Mesenchymal stem cell (in vitro differentiated cells and primary cell): Measurements from ENCODE around the gene CMTM1.
A peak's percentile ranks its signal among the peaks of the same experiment; 100 is the strongest.

Experiments used
- DNase-seq: peaks from one replicate; pipeline ENCODE4 v3.0.0-alpha.2; 2013
- H2AFZ ChIP-seq: one replicate; pipeline ENCODE4 v1.6.1; 2013; ENCODE audit warnings: low read depth, mild to moderate bottlenecking, control low read depth, inconsistent platforms, low read length, moderate library complexity
- H2AK5ac ChIP-seq: 2 replicates; pipeline ENCODE4 v1.6.1; 2013; ENCODE audit warnings: low read length, moderate library complexity, mild to moderate bottlenecking, inconsistent platforms; ENCODE audit not compliant: severe bottlenecking
- H2BK120ac ChIP-seq: one replicate; pipeline ENCODE4 v1.6.1; 2013; ENCODE audit warnings: low read depth, mild to moderate bottlenecking, inconsistent platforms, low read length, moderate library complexity
- H2BK12ac ChIP-seq, 2 experiments: one replicate each; pipeline ENCODE4 v1.6.1; 2013; ENCODE audit warnings: inconsistent platforms in 2 of 2, low read length in 2 of 2, mild to moderate bottlenecking in 2 of 2, moderate library complexity in 2 of 2, control low read depth in 1 of 2
- H2BK15ac ChIP-seq: one replicate; pipeline ENCODE4 v1.6.1; 2013; ENCODE audit warnings: mild to moderate bottlenecking, low read depth, inconsistent platforms; ENCODE audit not compliant: poor library complexity, severe bottlenecking
- H2BK5ac ChIP-seq: 2 replicates; pipeline ENCODE4 v1.6.1; 2013; ENCODE audit warnings: low read depth, mild to moderate bottlenecking, low read length, control low read depth, inconsistent platforms; ENCODE audit not compliant: poor library complexity, severe bottlenecking
- H3K14ac ChIP-seq, 2 experiments: one replicate each; pipeline ENCODE4 v1.6.1; 2013; ENCODE audit warnings: inconsistent platforms in 2 of 2, low read length in 2 of 2, control low read depth in 1 of 2, mild to moderate bottlenecking in 1 of 2, moderate library complexity in 1 of 2
- H3K18ac ChIP-seq, 2 experiments: one replicate each; pipeline ENCODE4 v1.6.1; 2013; ENCODE audit warnings: inconsistent platforms in 2 of 2, low read length in 2 of 2, control low read depth in 1 of 2, low read depth in 1 of 2, mild to moderate bottlenecking in 1 of 2
- H3K23ac ChIP-seq, 2 experiments: one replicate each; pipeline ENCODE4 v1.6.1; 2013; ENCODE audit warnings: inconsistent platforms in 2 of 2, low read length in 2 of 2, mild to moderate bottlenecking in 2 of 2, moderate library complexity in 2 of 2, control low read depth in 1 of 2
- H3K27ac ChIP-seq: 2 replicates; pipeline ENCODE4 v1.5.1; 2013; ENCODE audit warnings: mild to moderate bottlenecking, moderate library complexity, low read length, control low read depth, inconsistent platforms; ENCODE audit not compliant: poor library complexity, severe bottlenecking
- H3K27me3 ChIP-seq, 2 experiments: 2 replicates each; pipeline versions ENCODE4 v1.6.1 to v1.7.0; 2013; ENCODE audit warnings: low read length in 2 of 2, mild to moderate bottlenecking in 2 of 2, moderate library complexity in 2 of 2, control low read depth in 1 of 2, inconsistent platforms in 1 of 2; ENCODE audit not compliant: control insufficient read depth in 1 of 2, insufficient read depth in 1 of 2
- H3K36me3 ChIP-seq, 2 experiments: 2 replicates each; pipeline versions ENCODE4 v1.6.1 to v1.7.0; 2013; ENCODE audit warnings: low read length in 2 of 2, control low read depth in 1 of 2, inconsistent platforms in 1 of 2, low read depth in 1 of 2, mild to moderate bottlenecking in 1 of 2; ENCODE audit not compliant: insufficient read depth in 2 of 2, control insufficient read depth in 1 of 2
- H3K4ac ChIP-seq, 2 experiments: one replicate each; pipeline ENCODE4 v1.6.1; 2013; ENCODE audit warnings: inconsistent platforms in 2 of 2, low read length in 2 of 2, mild to moderate bottlenecking in 2 of 2, moderate library complexity in 2 of 2, control low read depth in 1 of 2, low read depth in 1 of 2
- H3K4me1 ChIP-seq: 2 replicates; pipeline ENCODE4 v1.6.1; 2013; ENCODE audit warnings: low read depth, low read length, control low read depth; ENCODE audit not compliant: control insufficient read depth, insufficient read depth
- H3K4me2 ChIP-seq: 2 replicates; pipeline ENCODE4 v1.6.1; 2013; ENCODE audit warnings: low read length, mild to moderate bottlenecking, inconsistent platforms; ENCODE audit not compliant: poor library complexity, severe bottlenecking
- H3K4me3 ChIP-seq, 2 experiments: 2 replicates each; pipeline versions ENCODE4 v1.5.1 to v1.7.0; 2013; ENCODE audit warnings: low read length in 2 of 2, mild to moderate bottlenecking in 2 of 2, control low read depth in 1 of 2, low read depth in 1 of 2; ENCODE audit not compliant: insufficient read depth in 1 of 2
- H3K79me1 ChIP-seq: replicated peaks from 2 replicates; pipeline ENCODE4 v1.6.1; 2013; ENCODE audit warnings: mild to moderate bottlenecking, control low read depth, low read length, inconsistent platforms; ENCODE audit not compliant: poor library complexity, severe bottlenecking
- H3K9ac ChIP-seq: 2 replicates; pipeline ENCODE4 v1.7.0; 2013; ENCODE audit warnings: mild to moderate bottlenecking, low read length, moderate library complexity
- H3K9me3 ChIP-seq: 2 replicates; pipeline ENCODE4 v1.7.0; 2013; ENCODE audit warnings: mild to moderate bottlenecking, low read length; ENCODE audit not compliant: control insufficient read depth
- H4K8ac ChIP-seq: one replicate; pipeline ENCODE4 v1.6.1; 2013; ENCODE audit warnings: inconsistent platforms, mild to moderate bottlenecking, low read length, moderate library complexity
- H4K91ac ChIP-seq: one replicate; pipeline ENCODE4 v1.6.1; 2013; ENCODE audit warnings: mild to moderate bottlenecking, low read length, inconsistent platforms
- WGBS: methylation state at CpG from one replicate; pipeline ENCODE4 v1.1.7; 2013; ENCODE audit warnings: mixed read lengths; 5-methylcytosine and 5-hydroxymethylcytosine counted together

The CMTM1 gene

DNA sequence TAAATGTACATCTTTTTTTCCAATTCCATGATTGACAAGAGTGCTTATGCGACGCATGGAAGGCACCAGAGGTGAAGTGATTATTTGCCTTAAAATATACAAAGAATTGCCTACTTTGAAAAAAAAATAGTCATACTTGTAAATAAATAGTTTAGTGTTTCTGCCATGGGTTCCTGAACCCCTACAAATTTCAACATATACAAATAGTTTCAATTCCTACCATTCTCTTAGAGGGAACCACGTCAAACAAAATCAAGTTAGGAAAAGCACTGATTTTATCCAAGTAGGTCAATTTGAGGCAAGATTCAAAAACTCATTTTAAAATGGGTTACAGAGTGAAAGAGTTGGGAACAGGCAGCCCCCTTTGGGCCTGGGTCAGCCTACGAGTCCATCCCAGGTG is 49.9 kb downstream of the CMTM1 start:
- Histone ChIP-seq H2BK5ac (no peak overlapping the region), H2AK5ac (no peak overlapping the region), H3K4me2 (no peak overlapping the region), H3K18ac (peak overlapping the region in 1 of 2 experiments; percentile 63), H3K4me1 (peaks cover 34% of the 10 kb centered on the region), H2BK120ac (no peak overlapping the region), H3K4me3 (no peak overlapping the region), H2AFZ (no peak overlapping the region), H4K91ac (no peak overlapping the region), H2BK15ac (no peak overlapping the region), H4K8ac (no peak overlapping the region), H3K79me1 (peaks cover 4% of the 10 kb centered on the region), H3K27me3 (no peaks in the 10 kb centered on the region), H3K9ac (no peak overlapping the region), H3K14ac (no peak overlapping the region), H2BK12ac (peak overlapping the region in 1 of 2 experiments; percentile 3), H3K9me3 (no peaks in the 10 kb centered on the region), H3K27ac (peak overlapping the region; percentile 80), H3K36me3 (peaks cover 33 to 39% of the 10 kb centered on the region in 2 experiments), H3K23ac (no peak overlapping the region), H3K4ac (no peak overlapping the region)
- 95% methylated on average over 2 of the region's 4 CpGs for WGBS
- DNase-seq, result no peak

DNA sequence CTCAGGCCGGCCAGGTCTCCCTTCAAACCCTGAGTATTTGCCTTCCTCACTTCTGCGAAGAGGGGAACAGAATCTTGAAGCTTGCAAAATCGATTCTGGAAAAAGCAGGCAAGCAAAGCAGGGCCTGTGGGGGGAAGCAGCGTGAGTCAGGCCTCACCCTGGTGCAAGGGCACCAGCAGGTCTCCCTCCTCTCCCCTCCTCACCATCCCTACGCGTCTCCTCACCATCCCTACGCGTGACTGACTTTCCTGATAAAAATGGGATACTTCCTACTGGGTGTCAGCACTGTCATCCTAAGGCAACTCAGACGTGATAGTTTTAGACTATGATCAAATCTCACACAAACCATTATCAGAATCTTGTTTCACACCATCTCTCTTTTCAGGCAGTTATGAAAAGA is 50.4 kb downstream of the CMTM1 start:
- DNase-seq, result peak; percentile 31
- H3K27me3 ChIP-seq, result no peaks in the 10 kb centered on the region
- H2BK15ac ChIP-seq, result no peak overlapping the region
- no peak overlapping the region for H2BK5ac ChIP-seq
- H3K9me3 ChIP-seq, result no peaks in the 10 kb centered on the region
- peaks cover 32 to 35% of the 10 kb centered on the region in 2 experiments for H3K36me3 ChIP-seq
- H3K4ac ChIP-seq, result no peak overlapping the region
- H2BK120ac ChIP-seq, result no peak overlapping the region
- H2AFZ ChIP-seq, result no peak overlapping the region
- no peak overlapping the region for H3K14ac ChIP-seq
- peak overlapping the region; percentile 80 for H3K27ac ChIP-seq
- H4K8ac ChIP-seq, result no peak overlapping the region
- H3K4me3 ChIP-seq, result no peak overlapping the region
- H3K79me1 ChIP-seq, result peaks cover 6% of the 10 kb centered on the region
- no peak overlapping the region for H2AK5ac ChIP-seq
- peak overlapping the region in 1 of 2 experiments; percentile 3 for H2BK12ac ChIP-seq
- H3K18ac ChIP-seq, result peak overlapping the region in 1 of 2 experiments; percentile 63
- H4K91ac ChIP-seq, result no peak overlapping the region
- H3K4me2 ChIP-seq, result no peak overlapping the region
- 74% methylated on average over 9 of the region's 9 CpGs for WGBS
- H3K9ac ChIP-seq, result no peak overlapping the region
- H3K4me1 ChIP-seq, result peaks cover 35% of the 10 kb centered on the region
- no peak overlapping the region for H3K23ac ChIP-seq

DNA sequence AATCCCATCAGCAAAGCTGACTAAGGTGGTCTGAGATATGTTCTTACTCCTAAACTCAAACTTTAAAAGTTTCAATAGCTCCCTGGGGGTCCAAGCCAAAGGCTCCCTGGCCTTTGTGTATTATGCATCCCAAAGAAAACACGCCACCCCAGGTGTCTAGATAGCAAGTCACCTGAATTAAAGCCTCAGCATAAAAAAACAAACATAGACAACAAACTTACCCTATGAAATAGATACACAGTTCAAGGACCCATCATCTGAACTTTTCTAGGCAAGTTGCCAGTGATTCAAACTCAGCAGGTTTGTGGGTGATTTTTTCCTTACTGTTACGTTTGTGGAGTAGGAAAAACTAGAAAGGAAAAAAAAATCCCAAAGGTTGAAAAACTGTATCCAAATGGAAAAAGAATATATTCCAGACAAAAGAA is 50.8 kb downstream of the CMTM1 start:
- Histone ChIP-seq H3K9me3 (no peaks in the 10 kb centered on the region), H4K91ac (no peak overlapping the region), H4K8ac (no peak overlapping the region), H2BK5ac (no peak overlapping the region), H3K79me1 (peaks cover 8% of the 10 kb centered on the region), H3K4ac (no peak overlapping the region), H3K4me1 (peaks cover 36% of the 10 kb centered on the region), H2BK12ac (no peak overlapping the region), H3K14ac (no peak overlapping the region), H3K36me3 (peaks cover 33 to 34% of the 10 kb centered on the region in 2 experiments), H3K4me2 (no peak overlapping the region), H3K18ac (no peak overlapping the region), H2AFZ (no peak overlapping the region), H2BK120ac (no peak overlapping the region), H3K23ac (no peak overlapping the region), H3K27me3 (no peaks in the 10 kb centered on the region), H2AK5ac (no peak overlapping the region), H3K27ac (peak overlapping the region; percentile 8), H3K4me3 (no peak overlapping the region), H2BK15ac (no peak overlapping the region), H3K9ac (no peak overlapping the region)
- DNase-seq, result no peak
- 92% methylated on average over 2 of the region's 2 CpGs for WGBS

DNA sequence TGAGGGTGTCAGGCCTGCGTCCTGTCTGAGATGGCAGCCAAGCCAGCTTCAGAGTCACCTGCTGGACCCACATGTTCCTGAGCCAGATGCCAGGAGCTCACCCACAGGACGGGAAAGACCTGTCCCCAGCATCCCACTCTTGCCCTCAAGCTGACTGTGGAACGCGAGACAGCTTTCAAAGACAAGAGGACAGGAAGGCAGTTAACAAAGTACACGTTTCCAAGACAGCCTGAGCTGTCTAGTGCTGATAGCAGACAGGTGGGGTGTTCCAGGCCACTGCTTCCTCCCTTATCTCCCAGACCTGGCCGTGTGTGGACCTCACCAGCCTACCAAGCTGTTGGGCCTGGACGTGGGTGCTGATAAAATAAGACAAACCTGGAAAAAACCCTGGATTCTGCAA is 51.5 kb downstream of the CMTM1 start:
- no peak overlapping the region for H4K8ac ChIP-seq
- no peaks in the 10 kb centered on the region for H3K27me3 ChIP-seq
- H2BK5ac ChIP-seq, result no peak overlapping the region
- no peak overlapping the region for H3K4ac ChIP-seq
- no peak overlapping the region for H4K91ac ChIP-seq
- H2BK120ac ChIP-seq, result no peak overlapping the region
- WGBS, result 64% methylated on average over 7 of the region's 7 CpGs
- no peaks in the 10 kb centered on the region for H3K9me3 ChIP-seq
- H3K36me3 ChIP-seq, result peaks cover 27 to 29% of the 10 kb centered on the region in 2 experiments
- H3K23ac ChIP-seq, result no peak overlapping the region
- H3K4me3 ChIP-seq, result no peak overlapping the region
- H3K18ac ChIP-seq, result no peak overlapping the region
- peak overlapping the region; percentile 6 to 75 for H2BK12ac ChIP-seq
- no peak overlapping the region for H3K9ac ChIP-seq
- peaks cover 8% of the 10 kb centered on the region for H3K79me1 ChIP-seq
- peak; percentile 14 for DNase-seq
- no peak overlapping the region for H3K4me2 ChIP-seq
- H3K14ac ChIP-seq, result no peak overlapping the region
- H2AFZ ChIP-seq, result no peak overlapping the region
- H2AK5ac ChIP-seq, result peak overlapping the region; percentile 21
- no peak overlapping the region for H3K27ac ChIP-seq
- peaks cover 32% of the 10 kb centered on the region for H3K4me1 ChIP-seq
- H2BK15ac ChIP-seq, result no peak overlapping the region
